B cell (primary cell): ENCODE measurements around the gene TMEM203. TPM values are rescaled to one million over a fixed set of nuclear protein-coding genes. Genes with fewer than 3 reads are reported as not detected.

Experiments used
- ATAC-seq: fragments of 200-7000 bp; cut with Tn5 transposase; one replicate; pipeline ENCODE4 v1.10.0; 2021; ENCODE audit warnings: low read depth, mild to moderate bottlenecking, moderate number of reproducible peaks, moderate library complexity
- CTCF ChIA-PET: fragments of 350-600 bp; sonication (Branson Sonifier 250); formaldehyde crosslinking; loops from one replicate; lab custom pipeline; 2021; ENCODE audit warnings: antibody characterized with exemption, inconsistent platforms; lab: Charles Lee
- POLR2A ChIA-PET: fragments of 350-600 bp; sonication (Branson Sonifier 250); formaldehyde crosslinking; loops from one replicate; lab custom pipeline; 2021; ENCODE audit warnings: antibody characterized with exemption; lab: Charles Lee
- DNase-seq: peaks from one replicate; pipeline ENCODE4 v3.0.0; 2013
- H2AFZ ChIP-seq: 2 replicates; pipeline ENCODE4 v1.6.1; 2012; ENCODE audit warnings: mild to moderate bottlenecking, low read depth, low read length; ENCODE audit not compliant: insufficient read depth, poor library complexity, severe bottlenecking
- H3K27ac ChIP-seq, 2 donors: 1 replicate in 1 of 2; 2 replicates in 1 of 2; pipeline ENCODE4 v1.5.1; 2012 to 2013; ENCODE audit warnings: low read length in 2 of 2, mild to moderate bottlenecking in 2 of 2, moderate library complexity in 1 of 2
- H3K27me3 ChIP-seq, 4 experiments: fragments of 200-600 bp in 1 of 4; sonication (generic) in 1 of 4; replicated peaks in 1 of 4; 1 replicate in 2 of 4; 2 replicates in 2 of 4; pipeline versions ENCODE4 v1.6.1 to v1.7.0; 2013 to 2016; ENCODE audit warnings: low read length in 3 of 4, mild to moderate bottlenecking in 2 of 4, mixed read lengths in 1 of 4, moderate library complexity in 1 of 4; ENCODE audit not compliant: insufficient read depth in 4 of 4, control insufficient read depth in 3 of 4; ENCODE audit errors: control extremely low read depth in 1 of 4
- H3K36me3 ChIP-seq, 2 experiments: replicated peaks in 1 of 2; 1 replicate in 1 of 2; 2 replicates in 1 of 2; pipeline versions ENCODE4 v1.6.1 to v1.7.1; 2013; ENCODE audit warnings: low read length in 1 of 2; ENCODE audit not compliant: insufficient read depth in 2 of 2, control insufficient read depth in 1 of 2; ENCODE audit errors: control extremely low read depth in 1 of 2, extremely low read depth in 1 of 2
- H3K4me1 ChIP-seq, 2 donors: fragments of 200-600 bp in 1 of 2; sonication (generic) in 1 of 2; 1 replicate in 1 of 2; 2 replicates in 1 of 2; pipeline versions ENCODE4 v1.5.1 to v1.6.1; 2013 to 2017; ENCODE audit warnings: low read length in 2 of 2; ENCODE audit not compliant: control insufficient read depth in 2 of 2, insufficient read depth in 2 of 2
- H3K4me2 ChIP-seq: replicated peaks from 2 replicates; pipeline ENCODE3; 2012; ENCODE audit warnings: mild to moderate bottlenecking, low read depth, low read length; ENCODE audit not compliant: poor library complexity, severe bottlenecking
- H3K4me3 ChIP-seq, 5 experiments: fragments of 200-600 bp in 1 of 5; sonication (generic) in 1 of 5; 1 replicate in 3 of 5; 2 replicates in 2 of 5; pipeline versions ENCODE4 v1.5.1 to v1.7.0; 2011 to 2016; ENCODE audit warnings: low read length in 4 of 5, mild to moderate bottlenecking in 4 of 5, low read depth in 2 of 5, control low read depth in 1 of 5, moderate library complexity in 1 of 5; ENCODE audit not compliant: insufficient read depth in 1 of 5; ENCODE audit errors: control extremely low read depth in 1 of 5, extremely low read depth in 1 of 5
- H3K79me2 ChIP-seq: fragments of 200-600 bp; sonication (generic); one replicate; pipeline ENCODE4 v1.6.0; 2016; ENCODE audit warnings: low read length; ENCODE audit not compliant: control insufficient read depth, insufficient read depth
- H3K9ac ChIP-seq: fragments of 200-600 bp; sonication (generic); 2 replicates; pipeline ENCODE4 v1.6.1; 2017; ENCODE audit warnings: mild to moderate bottlenecking, low read length, moderate library complexity
- H3K9me3 ChIP-seq, 3 donors: one replicate each; pipeline versions ENCODE4 v1.6.1 to v1.7.1; 2013; ENCODE audit warnings: low read length in 2 of 3; ENCODE audit not compliant: control insufficient read depth in 2 of 3, insufficient read depth in 1 of 3; ENCODE audit errors: control extremely low read depth in 1 of 3
- H4K20me1 ChIP-seq: 2 replicates; pipeline ENCODE4 v1.6.0; 2012; ENCODE audit warnings: mild to moderate bottlenecking, low read length; ENCODE audit not compliant: insufficient read depth, control insufficient read depth, poor library complexity, severe bottlenecking
- H3K27ac Mint-ChIP-seq: one replicate; pipeline ENCODE4 v1.8.0; 2021; ENCODE audit warnings: mixed read lengths
- H3K27me3 Mint-ChIP-seq: one replicate; pipeline ENCODE4 v1.8.0; 2021; ENCODE audit warnings: mixed read lengths
- H3K4me1 Mint-ChIP-seq: one replicate; pipeline ENCODE4 v1.8.0; 2021; ENCODE audit warnings: mixed read lengths
- H3K4me3 Mint-ChIP-seq: one replicate; pipeline ENCODE4 v1.8.0; 2021; ENCODE audit warnings: mixed read lengths
- H3K9me3 Mint-ChIP-seq: one replicate; pipeline ENCODE4 v1.8.0; 2022; ENCODE audit warnings: mixed read lengths; ENCODE audit not compliant: insufficient read depth
- CTCF ChIP-seq: fragments of 200-600 bp; IDR thresholded peaks from one replicate; pipeline ENCODE4 v1.8.0; 2022; ENCODE audit warnings: antibody characterized with exemption, mild to moderate bottlenecking
- EZH2 ChIP-seq: IDR thresholded peaks from 2 replicates; pipeline ENCODE4 v1.6.1; 2012; ENCODE audit warnings: borderline replicate concordance, low read depth, mild to moderate bottlenecking, moderate library complexity, low read length; ENCODE audit not compliant: insufficient read depth, poor library complexity, severe bottlenecking
- WGBS: methylation state at CpG from one replicate; pipeline ENCODE4 v1.1.5; 2013; ENCODE audit warnings: missing lambda C conversion rate; ENCODE audit not compliant: insufficient coverage; 5-methylcytosine and 5-hydroxymethylcytosine counted together
- intact Hi-C: fragments of 100-400 bp; cut with micrococcal nuclease; formaldehyde crosslinking; loops from one replicate; pipeline ENCODE4 v1.10.0; 2022
- polyA plus RNA-seq: library from polyadenylated mRNA; depleted of rRNA; stranded (reverse); fragments of >200 nt; gene quantifications from 2 replicates; pipeline ENCODE4 v1.2.3, GENCODE V29; 2012
- total RNA-seq, 2 donors: library from RNA; stranded (reverse); fragments of 120-200 nt in 1 of 2; gene quantifications; 1 replicate in 1 of 2; 2 replicates in 1 of 2; pipeline versions ENCODE4 v1.2.3 to v1.2.4, GENCODE V29; 2013 to 2022

The TMEM203 gene
- total and polyA plus RNA-seq, 2 donors (not counting 1 experiment from before 2014, with no cell fraction given): 20.6 to 35.7 TPM

DNA sequence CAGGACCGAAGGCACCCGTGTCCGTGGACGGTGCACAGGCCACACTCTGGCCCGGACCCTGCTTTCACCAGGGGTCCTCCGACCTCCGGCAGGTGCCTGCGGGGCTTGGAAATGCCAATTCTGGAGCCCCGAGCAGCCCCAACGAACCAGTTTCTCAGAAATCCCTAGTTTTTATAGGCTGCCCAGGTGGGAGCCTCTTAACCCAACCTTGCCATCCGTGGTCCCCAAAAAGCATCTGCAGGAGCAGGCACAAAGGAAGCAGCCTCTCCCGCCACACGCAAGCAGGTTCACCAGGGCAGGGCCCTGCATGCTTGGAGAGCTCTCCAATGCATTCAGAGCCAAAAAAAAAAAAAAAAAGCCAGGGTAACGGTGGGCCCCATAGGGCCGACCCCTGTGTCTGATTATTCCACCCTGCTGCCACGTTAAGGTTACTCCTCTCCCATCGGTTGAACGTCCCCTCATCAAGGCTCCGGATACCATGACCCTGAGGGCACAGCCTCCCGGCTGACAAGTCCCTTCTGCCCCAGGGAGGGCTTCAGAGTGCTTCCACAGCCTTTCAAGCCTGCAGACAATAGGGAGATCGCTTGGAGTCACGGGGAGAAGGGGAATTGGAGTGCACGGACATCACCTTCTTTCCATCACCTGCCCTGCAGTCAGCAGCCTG, 4.1 kb downstream of the TMEM203 start:
- POLR2A ChIA-PET: interaction anchor here (0.6 to 2.0 kb wide), 7 partner anchors 12 to 72 kb away, joined by 3 to 15 read pairs (median 6); partner anchors contain the start of gene TUBB4B
- peaks cover 0 to 6% (median 0%) of the 10 kb centered on the region in 4 experiments for H3K27me3 ChIP-seq
- peaks cover 52% of the 10 kb centered on the region for H4K20me1 ChIP-seq
- intact Hi-C loops: loop anchor here (2.0 to 10.0 kb wide), 2 partner anchors 73 to 317 kb away; partner anchors contain the start of gene TRAF2
- H3K9me3 Mint-ChIP-seq: no peaks in the 10 kb centered on the region
- peaks cover 37 to 48% of the 10 kb centered on the region in 2 donors for H3K4me1 ChIP-seq
- H3K9me3 ChIP-seq: no peaks in the 10 kb centered on the region
- no peak for DNase-seq
- peak overlapping the region; percentile 78 to 89 for H3K27ac ChIP-seq
- CTCF ChIA-PET: interaction anchor here (0.9 to 3.3 kb wide), 5 partner anchors 12 to 394 kb away, joined by 3 to 13 read pairs (median 5); partner anchors contain the start of genes ANAPC2 and SSNA1
- peaks cover 0 to 5% of the 10 kb centered on the region in 2 experiments for H3K36me3 ChIP-seq
- peak overlapping the region; percentile 85 for H2AFZ ChIP-seq
- H3K4me2 ChIP-seq: peak overlapping the region; percentile 96
- TF ChIP-seq EZH2 (no peak), CTCF (no peak)
- peak overlapping the region; percentile 88 for H3K4me3 Mint-ChIP-seq
- H3K4me1 Mint-ChIP-seq: peaks cover 35% of the 10 kb centered on the region
- H3K27me3 Mint-ChIP-seq: no peaks in the 10 kb centered on the region
- peaks cover 80% of the 10 kb centered on the region for H3K79me2 ChIP-seq
- peak overlapping the region; percentile 81 for H3K9ac ChIP-seq
- WGBS: 21% methylated on average over 20 of the region's 23 CpGs
- peak overlapping the region; percentile 12 to 80 (median 75) for H3K4me3 ChIP-seq
- H3K27ac Mint-ChIP-seq: peak overlapping the region; percentile 90
- ATAC-seq: no peak
